Cerebellar nuclear complex (tissue), 1 donor: ENCODE data around the gene RSPH6A.
"Not testable (repeated sequence)": the region's sequence is repeated elsewhere in the genome, so short reads cannot be mapped to it uniquely, and the experiment has no call there.

Experiments used
- DNase-seq, 2 experiments: peaks; one replicate each; lab custom pipeline; 2025; lab: John Stamatoyannopoulos, UW

The RSPH6A gene

GRCh38 chr19:45765702-45766295, 49.3 kb downstream of the RSPH6A start:
- DNase-seq, result no peak

GRCh38 chr19:45764945-45765701, 50.0 kb downstream of the RSPH6A start:
- no peak for DNase-seq

GRCh38 chr19:45764475-45764874, 50.6 kb downstream of the RSPH6A start:
- DNase-seq, result no peak

- no peak for DNase-seq
Observed at GRCh38 chr19:45763691-45764294, 51.3 kb downstream of the RSPH6A start.

- no peak for DNase-seq
Observed at GRCh38 chr19:45762870-45763631, 52.1 kb downstream of the RSPH6A start.

- no peak for DNase-seq
Observed at GRCh38 chr19:45761714-45762113, 53.4 kb downstream of the RSPH6A start.

- no peak for DNase-seq
Observed at GRCh38 chr19:45758921-45759320, 56.2 kb downstream of the RSPH6A start.

GRCh38 chr19:45757695-45758094, 57.4 kb downstream of the RSPH6A start:
- DNase-seq, result no peak

- DNase-seq, result no peak
Observed at GRCh38 chr19:45754323-45754722, 60.8 kb downstream of the RSPH6A start.

- DNase-seq, result no peak
Observed at GRCh38 chr19:45753548-45753947, 61.6 kb downstream of the RSPH6A start.

- DNase-seq, result no peak
Observed at GRCh38 chr19:45752639-45753038, 62.5 kb downstream of the RSPH6A start.

GRCh38 chr19:45751483-45751882, 63.6 kb downstream of the RSPH6A start:
- not testable (repeated sequence) for DNase-seq

GRCh38 chr19:45747513-45747912, 67.6 kb downstream of the RSPH6A start:
- DNase-seq, result no peak

- no peak for DNase-seq
Observed at GRCh38 chr19:45746866-45747265, 68.2 kb downstream of the RSPH6A start.
